ENCODE data around the gene ARAF.

- TF ChIP-seq TAF1 (IDR thresholded peaks at IDR 0.05; ENCODE audit: borderline replicate concordance, insufficient read depth, low read length) (no peak), POLR2AphosphoS5 (IDR thresholded peaks at IDR 0.05; ENCODE audit: low read depth, low read length) (no peak)
These were observed 30.0 kb downstream of the ARAF start for GRCh38 chrX:47590984-47591383.
